Natural killer cell (primary cell): ENCODE data around the gene LYST. TPM values are rescaled to one million over a fixed set of nuclear protein-coding genes. Genes with fewer than 3 reads are reported as not detected.

Source experiments
- ATAC-seq, 3 donors: fragments of 150-1000 bp in 2 of 3; fragments of 200-7000 bp in 1 of 3; cut with Tn5 transposase; 1 replicate in 1 of 3; 2 replicates in 2 of 3; pipeline ENCODE4 v1.10.0; 2021; ENCODE audit warnings: mild to moderate bottlenecking in 2 of 3, moderate library complexity in 2 of 3
- DNase-seq, 2 donors: peaks; one replicate each; pipeline versions ENCODE4 v3.0.0 to v3.0.0-alpha.2; 2013 to 2021; ENCODE audit warnings: mixed read lengths in 1 of 2
- H3K27ac ChIP-seq: one replicate; pipeline ENCODE4 v1.5.1; 2013; ENCODE audit warnings: mild to moderate bottlenecking, low read length
- H3K27me3 ChIP-seq: one replicate; pipeline ENCODE4 v1.6.1; 2013; ENCODE audit warnings: low read length; ENCODE audit not compliant: control insufficient read depth, insufficient read depth
- H3K36me3 ChIP-seq: one replicate; pipeline ENCODE4 v1.6.1; 2013; ENCODE audit warnings: low read length; ENCODE audit not compliant: control insufficient read depth, insufficient read depth
- H3K4me1 ChIP-seq: one replicate; pipeline ENCODE4 v1.6.1; 2013; ENCODE audit warnings: low read length; ENCODE audit not compliant: control insufficient read depth, insufficient read depth
- H3K4me3 ChIP-seq: one replicate; pipeline ENCODE4 v1.5.1; 2013; ENCODE audit warnings: low read length
- H3K9me3 ChIP-seq: one replicate; pipeline ENCODE4 v1.6.1; 2013; ENCODE audit warnings: low read length; ENCODE audit not compliant: control insufficient read depth, insufficient read depth
- H3K27ac Mint-ChIP-seq, 2 donors: one replicate each; pipeline ENCODE4 v1.8.0; 2022; ENCODE audit warnings: mild to moderate bottlenecking in 2 of 2, mixed read lengths in 2 of 2, moderate library complexity in 1 of 2
- H3K27me3 Mint-ChIP-seq, 2 donors: one replicate each; pipeline ENCODE4 v1.8.0; 2022; ENCODE audit warnings: low read depth in 2 of 2, mixed read lengths in 2 of 2
- H3K36me3 Mint-ChIP-seq: one replicate; pipeline ENCODE4 v1.8.0; 2022; ENCODE audit warnings: mixed read lengths
- H3K4me1 Mint-ChIP-seq, 2 donors: one replicate each; pipeline ENCODE4 v1.8.0; 2022; ENCODE audit warnings: mixed read lengths in 2 of 2
- H3K4me3 Mint-ChIP-seq: one replicate; pipeline ENCODE4 v1.8.0; 2022; ENCODE audit warnings: mild to moderate bottlenecking, moderate library complexity, mixed read lengths
- H3K9me3 Mint-ChIP-seq, 2 donors: one replicate each; pipeline ENCODE4 v1.8.0; 2022; ENCODE audit warnings: mixed read lengths in 2 of 2
- WGBS: methylation state at CpG from one replicate; pipeline ENCODE4 v1.1.7; 2013; ENCODE audit warnings: missing lambda C conversion rate; ENCODE audit not compliant: insufficient coverage; 5-methylcytosine and 5-hydroxymethylcytosine counted together
- intact Hi-C: fragments of 100-400 bp; cut with micrococcal nuclease; formaldehyde crosslinking; loops from one replicate; pipeline ENCODE4 v1.14.2; 2022
- total RNA-seq, 4 donors: library from RNA; stranded (reverse); fragments of 120-200 nt in 1 of 4; gene quantifications; one replicate each; pipeline versions ENCODE4 v1.2.3 to v1.2.4, GENCODE V29; 2013 to 2022
- TF ChIP-seq, protein P1 (sequence below): fragments of 200-600 bp; IDR thresholded peaks from one replicate; pipeline ENCODE4 v1.8.0; 2022; ENCODE audit warnings: antibody characterized with exemption

The LYST gene
- total RNA-seq, 3 donors from 2014 or later (not counting 1 experiment from before 2014, with no cell fraction given): 89.9 to 115 (median 93.6) TPM

DNA sequence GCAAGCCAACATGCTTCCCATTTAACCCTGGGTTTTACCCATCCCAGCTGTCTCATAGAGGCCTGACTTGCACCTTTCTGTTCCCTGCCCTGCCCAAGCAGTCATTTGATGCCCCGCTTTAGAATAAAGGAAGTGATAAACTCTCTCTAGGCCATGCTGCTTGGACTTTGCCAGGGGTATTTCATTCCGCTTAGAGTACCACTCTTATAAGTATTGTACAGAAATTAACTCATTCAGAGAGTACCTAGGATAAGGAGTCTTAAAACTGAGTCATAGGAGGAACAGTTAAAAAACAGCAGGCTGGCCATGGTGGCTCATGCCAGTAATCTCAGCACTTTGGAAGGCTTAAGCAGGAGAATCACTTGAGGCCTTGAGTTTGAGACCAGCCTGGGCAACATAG is 21.0 kb upstream of the LYST start:
- ATAC-seq: peak in 1 of 3 donors; percentile 3
- intact Hi-C loops: loop anchor here (2.0 to 5.0 kb wide), 3 partner anchors 15 to 85 kb away; partner anchors contain the start of gene LYST

DNA sequence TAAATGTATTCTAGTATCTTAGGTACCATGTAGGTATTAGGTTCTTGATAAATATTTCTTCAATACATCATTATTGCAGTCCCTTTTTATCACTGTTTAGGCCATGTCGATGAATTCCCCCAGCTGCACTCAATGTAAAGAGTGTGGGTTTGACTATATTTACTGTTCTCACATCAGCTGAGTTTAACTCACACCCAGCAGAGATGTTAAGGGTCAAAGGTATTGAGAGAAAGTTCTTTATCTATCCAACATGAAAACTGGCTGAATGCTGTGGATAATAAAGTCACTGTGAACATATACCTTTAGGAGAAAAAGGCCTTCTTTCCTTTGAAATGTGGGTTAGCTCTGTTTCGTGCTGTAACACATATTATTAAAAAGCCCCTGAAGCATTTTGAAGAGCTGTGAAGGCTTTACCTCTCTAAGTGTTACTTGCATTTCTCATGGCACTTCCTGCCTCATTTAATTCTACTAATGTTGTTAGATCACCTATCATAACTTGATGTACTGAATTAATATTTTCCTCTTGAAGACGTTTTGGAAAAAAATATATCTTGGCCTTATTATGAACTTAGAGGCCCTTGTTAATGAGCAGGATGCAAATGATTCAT is 19.1 kb upstream of the LYST start:
- TF ChIP-seq, protein P1, sequence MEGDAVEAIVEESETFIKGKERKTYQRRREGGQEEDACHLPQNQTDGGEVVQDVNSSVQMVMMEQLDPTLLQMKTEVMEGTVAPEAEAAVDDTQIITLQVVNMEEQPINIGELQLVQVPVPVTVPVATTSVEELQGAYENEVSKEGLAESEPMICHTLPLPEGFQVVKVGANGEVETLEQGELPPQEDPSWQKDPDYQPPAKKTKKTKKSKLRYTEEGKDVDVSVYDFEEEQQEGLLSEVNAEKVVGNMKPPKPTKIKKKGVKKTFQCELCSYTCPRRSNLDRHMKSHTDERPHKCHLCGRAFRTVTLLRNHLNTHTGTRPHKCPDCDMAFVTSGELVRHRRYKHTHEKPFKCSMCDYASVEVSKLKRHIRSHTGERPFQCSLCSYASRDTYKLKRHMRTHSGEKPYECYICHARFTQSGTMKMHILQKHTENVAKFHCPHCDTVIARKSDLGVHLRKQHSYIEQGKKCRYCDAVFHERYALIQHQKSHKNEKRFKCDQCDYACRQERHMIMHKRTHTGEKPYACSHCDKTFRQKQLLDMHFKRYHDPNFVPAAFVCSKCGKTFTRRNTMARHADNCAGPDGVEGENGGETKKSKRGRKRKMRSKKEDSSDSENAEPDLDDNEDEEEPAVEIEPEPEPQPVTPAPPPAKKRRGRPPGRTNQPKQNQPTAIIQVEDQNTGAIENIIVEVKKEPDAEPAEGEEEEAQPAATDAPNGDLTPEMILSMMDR: no peak
- Mint-ChIP-seq H3K4me3 (no peak overlapping the region), H3K4me1 (peaks cover 31 to 43% of the 10 kb centered on the region in 2 donors), H3K27me3 (no peaks in the 10 kb centered on the region), H3K9me3 (no peaks in the 10 kb centered on the region), H3K36me3 (no peaks in the 10 kb centered on the region), H3K27ac (peak overlapping the region; percentile 88 to 90)
- no peak overlapping the region for H3K4me3 ChIP-seq
- DNase-seq (peak in 1 of 2 donors; percentile 44), ATAC-seq (peak; percentile 77 to 87 (median 83))
- no peaks in the 10 kb centered on the region for H3K36me3 ChIP-seq
- H3K9me3 ChIP-seq: no peaks in the 10 kb centered on the region
- H3K27ac ChIP-seq: peak overlapping the region; percentile 75
- H3K4me1 ChIP-seq: peaks cover 39% of the 10 kb centered on the region
- intact Hi-C loops: loop anchor here (2.0 to 5.0 kb wide), 2 partner anchors 19 to 87 kb away; partner anchors contain the start of gene LYST
- no peaks in the 10 kb centered on the region for H3K27me3 ChIP-seq
- WGBS: 44% methylated on average over 1 of the region's 3 CpGs

More for the DNA sequence above, 21.0 kb upstream of the LYST start:
- no peaks in the 10 kb centered on the region for H3K27me3 Mint-ChIP-seq
- Histone ChIP-seq H3K4me1 (peaks cover 42% of the 10 kb centered on the region), H3K27ac (peak overlapping the region; percentile 67), H3K27me3 (no peaks in the 10 kb centered on the region), H3K4me3 (no peak overlapping the region), H3K36me3 (no peaks in the 10 kb centered on the region), H3K9me3 (no peaks in the 10 kb centered on the region)
- WGBS: 78% methylated on average over 1 of the region's 2 CpGs
- H3K4me3 Mint-ChIP-seq: peak overlapping the region; percentile 13
- no peaks in the 10 kb centered on the region for H3K36me3 Mint-ChIP-seq
- H3K27ac Mint-ChIP-seq: peak overlapping the region; percentile 80 to 90
- TF ChIP-seq, protein P1: no peak
- peaks cover 31 to 40% of the 10 kb centered on the region in 2 donors for H3K4me1 Mint-ChIP-seq
- DNase-seq: no peak
- H3K9me3 Mint-ChIP-seq: no peaks in the 10 kb centered on the region

DNA sequence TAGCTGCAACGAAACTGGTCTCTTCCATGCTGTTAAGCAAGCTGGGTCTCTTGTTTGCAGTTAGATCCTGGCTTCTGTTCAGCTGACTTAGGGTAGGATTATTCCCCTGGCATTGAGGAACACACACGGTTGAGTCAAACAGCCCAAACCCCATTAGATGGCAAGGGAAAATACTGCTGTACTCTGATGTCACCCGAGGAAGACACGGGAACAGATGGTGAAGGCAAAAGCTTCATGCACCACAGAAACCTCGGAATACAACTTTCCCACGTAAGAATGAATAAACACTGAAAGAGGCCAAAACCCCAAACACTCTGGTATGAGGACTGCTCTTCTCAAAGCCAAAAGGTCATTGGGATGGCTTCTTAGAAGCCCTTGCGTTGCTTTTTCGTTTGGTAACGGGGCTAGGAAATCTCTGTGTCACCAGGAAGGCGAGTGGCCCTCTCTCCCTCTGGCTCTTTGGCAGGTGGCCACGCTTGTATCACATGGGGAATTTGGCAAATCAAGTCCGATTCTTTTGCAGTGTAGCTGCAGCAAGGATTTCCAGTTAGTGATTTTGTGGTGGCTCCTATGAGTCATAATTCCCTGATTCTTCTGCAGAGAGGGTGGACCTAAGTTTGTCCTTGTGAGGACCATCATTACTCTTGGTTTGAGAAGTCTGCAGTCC is 16.7 kb upstream of the LYST start:
- H3K9me3 ChIP-seq: no peaks in the 10 kb centered on the region
- Mint-ChIP-seq H3K4me3 (no peak overlapping the region), H3K36me3 (no peaks in the 10 kb centered on the region), H3K4me1 (peaks cover 47 to 61% of the 10 kb centered on the region in 2 donors), H3K9me3 (no peaks in the 10 kb centered on the region), H3K27me3 (no peaks in the 10 kb centered on the region), H3K27ac (peak overlapping the region in 1 of 2 donors; percentile 53)
- no peak overlapping the region for H3K4me3 ChIP-seq
- H3K27me3 ChIP-seq: no peaks in the 10 kb centered on the region
- no peak overlapping the region for H3K27ac ChIP-seq
- DNase-seq (peak in 1 of 2 donors; percentile 32), ATAC-seq (no peak)
- TF ChIP-seq, protein P1: no peak
- 76% methylated on average over 12 of the region's 12 CpGs for WGBS
- H3K4me1 ChIP-seq: peaks cover 53% of the 10 kb centered on the region
- intact Hi-C loops: no loop called here
- H3K36me3 ChIP-seq: no peaks in the 10 kb centered on the region
